H1 (cell line): ENCODE measurements around the gene TMEM164. TPM values are rescaled to one million over a fixed set of nuclear protein-coding genes. Genes with fewer than 3 reads are reported as not detected.

ENCODE experiments used
- ATF2 ChIP-seq: IDR thresholded peaks from 2 replicates; pipeline ENCODE4 v1.6.1; 2012; ENCODE audit warnings: low read length, inconsistent platforms
- BRCA1 ChIP-seq: IDR thresholded peaks from 2 replicates; pipeline ENCODE4 v1.6.1; 2012; ENCODE audit warnings: low read depth, low read length, improper control_type of control experiment
- RXRA ChIP-seq: IDR thresholded peaks from 2 replicates; pipeline ENCODE4 v1.6.1; 2011; ENCODE audit warnings: low read depth, mild to moderate bottlenecking, low read length, moderate library complexity; ENCODE audit not compliant: insufficient read depth
- SP2 ChIP-seq: IDR thresholded peaks from 2 replicates; pipeline ENCODE4 v1.6.1; 2012; ENCODE audit warnings: mild to moderate bottlenecking, low read length, inconsistent platforms
- TAF7 ChIP-seq: optimal IDR thresholded peaks from 2 replicates; pipeline ENCODE3; 2011; ENCODE audit warnings: low read depth, mild to moderate bottlenecking, inconsistent platforms, low read length, moderate library complexity, borderline replicate concordance
- polyA plus RNA-seq, 7 experiments: library from polyadenylated mRNA; depleted of rRNA in 3 of 7; stranded (reverse) in 5 of 7; unstranded in 2 of 7; fragments of >200 nt in 5 of 7; fragments of 200-250 nt in 2 of 7; gene quantifications; 1 replicate in 5 of 7; 2 replicates in 1 of 7; 4 replicates in 1 of 7; pipeline versions ENCODE4 v1.2.1 to v1.2.3, GENCODE V29; 2011 to 2013; ENCODE audit warnings: missing spikeins in 2 of 7, mixed read lengths in 2 of 7
- total RNA-seq: library from RNA; stranded (reverse); fragmentation: NEBNext Ultra II Directional; extraction: Animal tissue kit (Norgen Biotek cat#: 25700); gene quantifications from 2 replicates; pipeline ENCODE4 v1.2.1, GENCODE V29; 2021

TMEM164 gene
- total and polyA plus RNA-seq, 2 of the 8 experiments (the other 6 are each of a cell fraction or from before 2014, with no cell fraction given) = 7.3 to 14.8 TPM

- TF ChIP-seq SP2 = no peak
- no peak for TF ChIP-seq BRCA1
- no peak for TF ChIP-seq RXRA
- TF ChIP-seq TAF7 = no peak
- no peak for TF ChIP-seq ATF2
- TF ChIP-seq, all 59 proteins: peak for 0
Measured at GRCh38 chrX:110168585-110168984, 165.7 kb downstream of the TMEM164 start (continued).
